Sigmoid colon (tissue), 7 donors: Measurements from ENCODE around the gene CBARP. TPM values are rescaled to one million over a fixed set of nuclear protein-coding genes. Genes with fewer than 3 reads are reported as not detected.

ENCODE experiments used
- DNase-seq: peaks from one replicate; pipeline ENCODE4 v3.0.0-alpha.2; 2019
- H3K27ac ChIP-seq, 4 donors: fragments of 200-600 bp; sonication (generic); one replicate each; pipeline ENCODE4 v1.5.1; 2016 to 2019; ENCODE audit warnings: mild to moderate bottlenecking in 1 of 4
- H3K27me3 ChIP-seq, 3 donors: fragments of 200-600 bp; sonication (generic); one replicate each; pipeline ENCODE4 v1.5.1; 2019; ENCODE audit warnings: mild to moderate bottlenecking in 1 of 3
- H3K36me3 ChIP-seq, 4 donors: fragments of 200-600 bp; sonication (generic); one replicate each; pipeline ENCODE4 v1.5.1; 2016 to 2019
- H3K4me1 ChIP-seq, 4 donors: fragments of 200-600 bp; sonication (generic); one replicate each; pipeline ENCODE4 v1.5.1; 2017 to 2019
- H3K4me3 ChIP-seq, 4 donors: fragments of 200-600 bp; sonication (generic); one replicate each; pipeline ENCODE4 v1.5.1; 2017 to 2019; ENCODE audit warnings: mild to moderate bottlenecking in 2 of 4, moderate library complexity in 1 of 4
- H3K9me3 ChIP-seq, 4 donors: fragments of 200-600 bp in 3 of 4; sonication (generic) in 3 of 4; one replicate each; pipeline versions ENCODE4 v1.5.1 to v1.6.1; 2013 to 2019
- EP300 ChIP-seq, 4 donors: sonication (generic); formaldehyde crosslinking; IDR thresholded peaks; one replicate each; pipeline ENCODE4 v1.6.1; 2017; ENCODE audit warnings: antibody characterized with exemption in 4 of 4
- POLR2A ChIP-seq, 2 donors: fragments of 450-650 bp; IDR thresholded peaks; one replicate each; pipeline ENCODE4 v1.6.1; 2016; ENCODE audit warnings: antibody characterized with exemption in 2 of 2, mild to moderate bottlenecking in 2 of 2, moderate library complexity in 2 of 2
- POLR2AphosphoS5 ChIP-seq, 4 donors: sonication (generic); formaldehyde crosslinking; IDR thresholded peaks; one replicate each; pipeline ENCODE4 v1.6.1; 2017; ENCODE audit warnings: antibody characterized with exemption in 4 of 4
- WGBS, 2 donors: extraction: QIAGEN DNeasy Blood & Tissue Kit; methylation state at CpG; one replicate each; pipeline ENCODE4 v1.1.7; 2013; 5-methylcytosine and 5-hydroxymethylcytosine counted together
- intact Hi-C: fragments of 100-400 bp; cut with DNase I; formaldehyde crosslinking; loops from one replicate; pipeline ENCODE4 v1.15.1; 2023
- polyA plus RNA-seq, 3 donors: library from polyadenylated mRNA; stranded (reverse); fragments of 200-250 nt; gene quantifications; one replicate each; pipeline ENCODE4 v1.2.3, GENCODE V29; 2013
- total RNA-seq, 4 donors: library from RNA; depleted of rRNA; stranded (reverse); fragments of >200 nt; gene quantifications; one replicate each; pipeline ENCODE4 v1.1.0, GENCODE V29; 2016
- TF ChIP-seq, protein P1 (sequence below), 4 experiments: fragments of 450-650 bp in 3 of 4; fragments of 200-600 bp in 1 of 4; IDR thresholded peaks; one replicate each; pipeline ENCODE4 v1.5.1; 2016 to 2019; ENCODE audit warnings: antibody characterized with exemption in 4 of 4, mild to moderate bottlenecking in 3 of 4, moderate library complexity in 2 of 4
- donor health status: healthy with polysubstance abuse.
- donor health status: Bipolar disorder and iron deficiency.
- donor health status: healthy.

CBARP gene, protein sequence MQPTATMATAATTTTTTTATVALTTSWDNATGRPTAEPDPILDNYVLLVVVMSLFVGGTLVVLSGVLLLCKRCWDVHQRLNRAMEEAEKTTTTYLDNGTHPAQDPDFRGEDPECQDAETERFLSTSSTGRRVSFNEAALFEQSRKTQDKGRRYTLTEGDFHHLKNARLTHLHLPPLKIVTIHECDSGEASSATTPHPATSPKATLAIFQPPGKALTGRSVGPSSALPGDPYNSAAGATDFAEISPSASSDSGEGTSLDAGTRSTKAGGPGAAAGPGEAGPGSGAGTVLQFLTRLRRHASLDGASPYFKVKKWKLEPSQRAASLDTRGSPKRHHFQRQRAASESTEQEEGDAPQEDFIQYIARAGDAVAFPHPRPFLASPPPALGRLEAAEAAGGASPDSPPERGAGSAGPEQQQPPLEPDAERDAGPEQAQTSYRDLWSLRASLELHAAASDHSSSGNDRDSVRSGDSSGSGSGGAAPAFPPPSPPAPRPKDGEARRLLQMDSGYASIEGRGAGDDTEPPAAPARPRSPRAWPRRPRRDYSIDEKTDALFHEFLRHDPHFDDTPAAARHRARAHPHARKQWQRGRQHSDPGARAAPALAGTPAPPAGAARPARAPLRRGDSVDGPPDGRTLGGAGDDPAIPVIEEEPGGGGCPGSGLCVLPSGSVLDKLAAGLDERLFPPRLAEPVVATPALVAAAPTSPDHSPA
- total RNA-seq (under 1 TPM in 3 of 4 donors, not detected in 1; 0.36 to 0.82 (median 0.81) TPM), polyA plus RNA-seq (under 1 TPM in 1 of 3 donors, not detected in 2; 0.36 TPM)

GRCh38 chr19:1237754-1238368 lies at the start of gene CBARP:
Gene CBARP (minus strand): TSS chr19:1238005. CDS start chr19:1236100, 1,905 bp downstream.
- 1% methylated on average over 87 of the region's 87 CpGs for WGBS, 2 donors
- Histone ChIP-seq H3K36me3 (no peaks in the 10 kb centered on the region), H3K27me3 (peaks cover 6 to 19% (median 7%) of the 10 kb centered on the region in 3 donors), H3K9me3 (no peaks in the 10 kb centered on the region), H3K4me1 (peaks cover 0 to 56% (median 52%) of the 10 kb centered on the region in 4 donors), H3K4me3 (peak within 1 kb of the TSS; percentile 33 to 64 (median 50)), H3K27ac (peak within 1 kb of the TSS; percentile 93 to 100 (median 98))
- peak; percentile 72 for DNase-seq
- intact Hi-C loops, result loop anchor here (2.0 kb wide), 1 partner anchor 17 kb away; no protein-coding TSS in a partner anchor
- TF ChIP-seq EP300 (IDR thresholded peaks at IDR 0.05) (no peak), POLR2A (IDR thresholded peaks at IDR 0.05) (no peak), POLR2AphosphoS5 (IDR thresholded peaks at IDR 0.05) (no peak)
- TF ChIP-seq, protein P1, sequence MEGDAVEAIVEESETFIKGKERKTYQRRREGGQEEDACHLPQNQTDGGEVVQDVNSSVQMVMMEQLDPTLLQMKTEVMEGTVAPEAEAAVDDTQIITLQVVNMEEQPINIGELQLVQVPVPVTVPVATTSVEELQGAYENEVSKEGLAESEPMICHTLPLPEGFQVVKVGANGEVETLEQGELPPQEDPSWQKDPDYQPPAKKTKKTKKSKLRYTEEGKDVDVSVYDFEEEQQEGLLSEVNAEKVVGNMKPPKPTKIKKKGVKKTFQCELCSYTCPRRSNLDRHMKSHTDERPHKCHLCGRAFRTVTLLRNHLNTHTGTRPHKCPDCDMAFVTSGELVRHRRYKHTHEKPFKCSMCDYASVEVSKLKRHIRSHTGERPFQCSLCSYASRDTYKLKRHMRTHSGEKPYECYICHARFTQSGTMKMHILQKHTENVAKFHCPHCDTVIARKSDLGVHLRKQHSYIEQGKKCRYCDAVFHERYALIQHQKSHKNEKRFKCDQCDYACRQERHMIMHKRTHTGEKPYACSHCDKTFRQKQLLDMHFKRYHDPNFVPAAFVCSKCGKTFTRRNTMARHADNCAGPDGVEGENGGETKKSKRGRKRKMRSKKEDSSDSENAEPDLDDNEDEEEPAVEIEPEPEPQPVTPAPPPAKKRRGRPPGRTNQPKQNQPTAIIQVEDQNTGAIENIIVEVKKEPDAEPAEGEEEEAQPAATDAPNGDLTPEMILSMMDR (IDR thresholded peaks at IDR 0.05), result no peak

DNA sequence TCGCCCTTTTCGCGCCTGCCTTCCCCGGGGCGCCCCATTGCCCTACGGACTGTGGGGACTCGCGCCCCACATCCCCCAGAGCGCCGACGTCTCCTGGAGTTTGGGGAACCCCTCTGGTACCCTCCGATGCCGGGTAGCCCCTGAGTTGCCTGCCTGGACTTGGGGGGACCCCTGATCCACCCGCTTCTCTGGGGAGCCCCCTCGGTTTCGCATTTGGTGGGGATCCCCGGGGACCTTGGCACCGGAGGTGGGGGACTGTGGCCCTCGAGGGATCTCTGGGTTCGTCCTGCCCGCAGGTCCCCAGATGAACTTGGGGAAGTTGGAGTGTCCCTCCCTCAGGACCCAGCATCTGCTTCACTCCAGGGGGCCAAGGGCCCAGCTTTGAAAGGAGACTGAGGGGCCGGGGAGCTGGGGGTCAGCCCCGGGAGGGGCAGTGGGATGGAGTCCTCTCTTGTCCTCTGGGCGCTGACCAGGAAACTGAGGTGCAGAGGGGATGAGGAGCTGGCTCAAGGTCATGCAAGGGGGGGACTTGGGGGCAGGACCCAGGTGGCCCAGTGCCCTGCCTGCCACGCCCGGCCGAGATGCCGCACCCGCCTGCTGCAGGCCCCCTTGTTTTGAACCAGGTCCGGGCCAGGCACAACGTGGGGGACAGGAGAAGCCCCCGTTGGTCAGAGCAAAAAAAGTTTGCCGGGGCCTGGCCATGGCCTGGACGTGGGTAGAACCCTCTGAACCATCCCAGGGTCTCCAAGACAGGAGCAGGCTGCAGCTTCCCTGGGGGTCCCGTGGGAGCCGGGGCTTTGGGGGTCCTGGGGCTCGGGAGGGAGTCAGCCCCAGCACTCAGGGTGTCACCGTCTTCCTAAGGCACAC lies 48.9 kb upstream of the CBARP start:
- Histone ChIP-seq H3K27me3 (peaks cover 50 to 87% (median 82%) of the 10 kb centered on the region in 3 donors), H3K9me3 (no peaks in the 10 kb centered on the region), H3K4me3 (peak overlapping the region in 1 of 4 donors; percentile 8), H3K36me3 (no peaks in the 10 kb centered on the region), H3K4me1 (peaks cover 0 to 10% (median 5%) of the 10 kb centered on the region in 4 donors), H3K27ac (no peak overlapping the region)
- TF ChIP-seq, protein P1 (IDR thresholded peaks at IDR 0.05), result no peak
- TF ChIP-seq EP300 (IDR thresholded peaks at IDR 0.05) (no peak), POLR2A (IDR thresholded peaks at IDR 0.05) (no peak), POLR2AphosphoS5 (IDR thresholded peaks at IDR 0.05) (no peak)
- DNase-seq, result no peak
- intact Hi-C loops, result no loop called here
- 8 to 31% methylated on average over 38 of the region's 38 CpGs for WGBS, 2 donors

GRCh38 chr19:1285737-1286360 lies 48.0 kb upstream of the CBARP start, which contains the start of gene EFNA2:
Gene EFNA2 (plus strand): TSS chr19:1285873. CDS start chr19:1286169, 296 bp downstream.
- Histone ChIP-seq H3K27me3 (peaks cover 50 to 79% (median 73%) of the 10 kb centered on the region in 3 donors), H3K27ac (no peak within 1 kb of the TSS), H3K4me1 (peaks cover 0 to 10% (median 5%) of the 10 kb centered on the region in 4 donors), H3K9me3 (no peaks in the 10 kb centered on the region), H3K36me3 (no peaks in the 10 kb centered on the region), H3K4me3 (peak within 1 kb of the TSS in 2 of 4 donors; percentile 8 to 10)
- DNase-seq, result no peak
- intact Hi-C loops, result no loop called here
- 1% methylated on average over 113 of the region's 113 CpGs for WGBS, 2 donors
- TF ChIP-seq, protein P1 (IDR thresholded peaks at IDR 0.05), result no peak
- TF ChIP-seq POLR2AphosphoS5 (IDR thresholded peaks at IDR 0.05) (no peak), EP300 (IDR thresholded peaks at IDR 0.05) (no peak), POLR2A (IDR thresholded peaks at IDR 0.05) (no peak)
